Measurements from ENCODE around the gene CAMTA1.

CAMTA1 gene

GRCh38 chr1:7570311-7570710, 785.1 kb downstream of the CAMTA1 start:
- no peak for DNase-seq (ENCODE audit: low read depth in 2 of 2)

- no peak for DNase-seq (ENCODE audit: low read depth in 2 of 2)
These were observed 787.4 kb downstream of the CAMTA1 start for GRCh38 chr1:7572654-7573152.

GRCh38 chr1:7573481-7573880, 788.2 kb downstream of the CAMTA1 start:
- DNase-seq (ENCODE audit: low read depth in 2 of 2), result no peak

GRCh38 chr1:7574121-7575040, 789.1 kb downstream of the CAMTA1 start:
- no peak for DNase-seq (ENCODE audit: low read depth in 2 of 2)

- no peak for DNase-seq (ENCODE audit: low read depth in 2 of 2)
These were observed 789.8 kb downstream of the CAMTA1 start for GRCh38 chr1:7575041-7575400.

GRCh38 chr1:7576946-7577657, 791.8 kb downstream of the CAMTA1 start:
- DNase-seq (ENCODE audit: low read depth in 2 of 2), result no peak

GRCh38 chr1:7578206-7578605, 793.0 kb downstream of the CAMTA1 start:
- no peak for DNase-seq (ENCODE audit: low read depth in 2 of 2)

- DNase-seq (ENCODE audit: low read depth in 2 of 2), result no peak
These were observed 793.8 kb downstream of the CAMTA1 start for GRCh38 chr1:7579016-7579415.

- DNase-seq (ENCODE audit: low read depth in 2 of 2), result no peak
These were observed 794.9 kb downstream of the CAMTA1 start for GRCh38 chr1:7579831-7580804.

- DNase-seq (ENCODE audit: low read depth in 2 of 2), result no peak
These were observed 795.9 kb downstream of the CAMTA1 start for GRCh38 chr1:7580923-7581753.

- no peak for DNase-seq (ENCODE audit: low read depth in 2 of 2)
These were observed 796.7 kb downstream of the CAMTA1 start for GRCh38 chr1:7581754-7582459.

GRCh38 chr1:7582460-7582972, 797.3 kb downstream of the CAMTA1 start:
- no peak for DNase-seq (ENCODE audit: low read depth in 2 of 2)

- DNase-seq (ENCODE audit: low read depth in 2 of 2), result no peak
These were observed 798.2 kb downstream of the CAMTA1 start for GRCh38 chr1:7583291-7584096.

GRCh38 chr1:7584157-7584556, 798.9 kb downstream of the CAMTA1 start:
- no peak for DNase-seq (ENCODE audit: low read depth in 2 of 2)

- DNase-seq (ENCODE audit: low read depth in 2 of 2), result no peak
These were observed 799.4 kb downstream of the CAMTA1 start for GRCh38 chr1:7584643-7585042.

- no peak for DNase-seq (ENCODE audit: low read depth in 2 of 2)
These were observed 800.1 kb downstream of the CAMTA1 start for GRCh38 chr1:7585216-7585907.

GRCh38 chr1:7586031-7586941, 801.0 kb downstream of the CAMTA1 start:
- DNase-seq (ENCODE audit: low read depth in 2 of 2), result no peak

Data from activated CD4-positive, alpha-beta T cell treated with anti-CD3 and anti-CD28 coated beads for 24 hours (primary cell).